ENCODE results near the gene ARHGAP25. TPM values are rescaled to one million over a fixed set of nuclear protein-coding genes. Genes with fewer than 3 reads are reported as not detected.

ARHGAP25 gene
- total RNA-seq, 2 experiments from 2014 or later: 18.6 to 43.8 TPM

- no peak for DNase-seq (ENCODE audit: low spot score)
- BruUV-seq (replicated peaks): no TSS peak
- H3K27ac ChIP-seq (ENCODE audit: low read depth, low read length, poor library complexity, severe bottlenecking): no peak overlapping the region
- no peak overlapping the region for H3K4me2 ChIP-seq (ENCODE audit: low read length)
- no peak overlapping the region for H2AFZ ChIP-seq (ENCODE audit: low read length)
- no peaks in the 10 kb centered on the region for H3K79me2 ChIP-seq (ENCODE audit: insufficient read depth, low read depth, low read length)
- CTCF ChIA-PET (ENCODE audit: unreplicated experiment): interaction anchor here (0.6 kb wide), 1 partner anchor 1380 kb away, joined by 3 read pairs; no protein-coding TSS in a partner anchor
- H3K4me3 ChIP-seq (ENCODE audit: low read depth, low read length, poor library complexity, severe bottlenecking): no peak overlapping the region
- H3K4me1 ChIP-seq (ENCODE audit: insufficient read depth, low read length, poor library complexity, severe bottlenecking): no peaks in the 10 kb centered on the region
- intact Hi-C loops (cut with micrococcal nuclease; ENCODE audit: unreplicated experiment): no loop called here
- H3K9me2 ChIP-seq (ENCODE audit: insufficient read depth, low read length): no peaks in the 10 kb centered on the region
- POLR2A ChIA-PET: interaction anchor here (0.7 kb wide), 1 partner anchor 1517 kb away, joined by 3 read pairs; no protein-coding TSS in a partner anchor
- TF ChIP-seq CTCF (conservative IDR thresholded peaks at IDR 0.05; ENCODE audit: low read length) (no peak), EZH2phosphoT487 (IDR thresholded peaks at IDR 0.05; ENCODE audit: borderline replicate concordance, low read depth, low read length) (no peak)
- H4K20me1 ChIP-seq (ENCODE audit: insufficient read depth, low read length): no peaks in the 10 kb centered on the region
- no peaks in the 10 kb centered on the region for H3K9me3 ChIP-seq (ENCODE audit: low read length)
- H3K36me3 ChIP-seq (ENCODE audit: insufficient read depth, low read length): peaks cover 75% of the 10 kb centered on the region
These were observed 75.0 kb downstream of the ARHGAP25 start for GRCh38 chr2:68809324-68810240.

- intact Hi-C loops (cut with micrococcal nuclease; ENCODE audit: unreplicated experiment): no loop called here
- TF ChIP-seq CTCF (conservative IDR thresholded peaks at IDR 0.05; ENCODE audit: low read length): no peak
- no peak for TF ChIP-seq EZH2phosphoT487 (IDR thresholded peaks at IDR 0.05; ENCODE audit: borderline replicate concordance, low read depth, low read length)
- no peak for DNase-seq (ENCODE audit: low spot score)
- Histone ChIP-seq H3K4me2 (ENCODE audit: low read length) (no peak overlapping the region), H4K20me1 (ENCODE audit: insufficient read depth, low read length) (no peaks in the 10 kb centered on the region), H3K36me3 (ENCODE audit: insufficient read depth, low read length) (peaks cover 87% of the 10 kb centered on the region), H3K9me2 (ENCODE audit: insufficient read depth, low read length) (no peaks in the 10 kb centered on the region), H3K79me2 (ENCODE audit: insufficient read depth, low read depth, low read length) (no peaks in the 10 kb centered on the region), H3K4me3 (ENCODE audit: low read depth, low read length, poor library complexity, severe bottlenecking) (no peak overlapping the region), H3K9me3 (ENCODE audit: low read length) (no peaks in the 10 kb centered on the region), H3K27ac (ENCODE audit: low read depth, low read length, poor library complexity, severe bottlenecking) (no peak overlapping the region), H3K4me1 (ENCODE audit: insufficient read depth, low read length, poor library complexity, severe bottlenecking) (no peaks in the 10 kb centered on the region), H2AFZ (ENCODE audit: low read length) (no peak overlapping the region)
- BruUV-seq (replicated peaks): no TSS peak
- CTCF ChIA-PET (ENCODE audit: unreplicated experiment): no interaction called here
- POLR2A ChIA-PET: no interaction called here
These were observed 76.8 kb downstream of the ARHGAP25 start for GRCh38 chr2:68811364-68811763.

GRCh38 chr2:68812251-68812650 is 77.6 kb downstream of the ARHGAP25 start:
- no peak for DNase-seq (ENCODE audit: low spot score)
- no peaks in the 10 kb centered on the region for H3K9me3 ChIP-seq (ENCODE audit: low read length)
- TF ChIP-seq CTCF (conservative IDR thresholded peaks at IDR 0.05; ENCODE audit: low read length) (no peak), EZH2phosphoT487 (IDR thresholded peaks at IDR 0.05; ENCODE audit: borderline replicate concordance, low read depth, low read length) (no peak)
- no peaks in the 10 kb centered on the region for H3K79me2 ChIP-seq (ENCODE audit: insufficient read depth, low read depth, low read length)
- H3K4me1 ChIP-seq (ENCODE audit: insufficient read depth, low read length, poor library complexity, severe bottlenecking): no peaks in the 10 kb centered on the region
- H4K20me1 ChIP-seq (ENCODE audit: insufficient read depth, low read length): no peaks in the 10 kb centered on the region
- ChIA-PET CTCF (ENCODE audit: unreplicated experiment) (no interaction called here), POLR2A (no interaction called here)
- BruUV-seq (replicated peaks): no TSS peak
- H3K9me2 ChIP-seq (ENCODE audit: insufficient read depth, low read length): no peaks in the 10 kb centered on the region
- H3K4me2 ChIP-seq (ENCODE audit: low read length): no peak overlapping the region
- H3K27ac ChIP-seq (ENCODE audit: low read depth, low read length, poor library complexity, severe bottlenecking): no peak overlapping the region
- H3K4me3 ChIP-seq (ENCODE audit: low read depth, low read length, poor library complexity, severe bottlenecking): no peak overlapping the region
- intact Hi-C loops (cut with micrococcal nuclease; ENCODE audit: unreplicated experiment): no loop called here
- H3K36me3 ChIP-seq (ENCODE audit: insufficient read depth, low read length): peaks cover 85% of the 10 kb centered on the region
- no peak overlapping the region for H2AFZ ChIP-seq (ENCODE audit: low read length)
